PC-9 (cell line): ENCODE data around the gene ADAMTSL1.

ENCODE experiments used
- CTCF ChIP-seq: fragments of 200-600 bp; sonication (generic); conservative IDR thresholded peaks from 2 replicates; pipeline ENCODE4 v1.6.1; 2017; ENCODE audit warnings: mixed run types, antibody characterized with exemption, mild to moderate bottlenecking, moderate library complexity
- EZH2 ChIP-seq: fragments of 200-600 bp; sonication (generic); IDR thresholded peaks from 2 replicates; pipeline ENCODE4 v1.8.0; 2017; ENCODE audit warnings: antibody characterized with exemption, low read depth

GRCh38 chr9:18660001-18660400, 186.0 kb downstream of the ADAMTSL1 start:
- no peak for TF ChIP-seq CTCF
- no peak for TF ChIP-seq EZH2
